Duodenal mucosa (tissue), 2 donors: Measurements from ENCODE around the gene UXT.

Experiments used
- H3K27ac ChIP-seq: one replicate; pipeline ENCODE4 v1.7.0; 2013; ENCODE audit warnings: low read depth, low read length
- H3K27me3 ChIP-seq, 2 donors: one replicate each; pipeline ENCODE4 v1.7.0; 2013; ENCODE audit warnings: low read length in 2 of 2, control low read depth in 1 of 2; ENCODE audit not compliant: insufficient read depth in 2 of 2, control insufficient read depth in 1 of 2
- H3K36me3 ChIP-seq, 2 donors: one replicate each; pipeline ENCODE4 v1.7.0; 2013; ENCODE audit warnings: low read length in 2 of 2, control low read depth in 1 of 2; ENCODE audit not compliant: insufficient read depth in 2 of 2, control insufficient read depth in 1 of 2
- H3K4me1 ChIP-seq, 2 donors: one replicate each; pipeline ENCODE4 v1.7.0; 2013; ENCODE audit warnings: low read length in 2 of 2, control low read depth in 1 of 2; ENCODE audit not compliant: insufficient read depth in 2 of 2, control insufficient read depth in 1 of 2
- H3K4me3 ChIP-seq, 2 donors: one replicate each; pipeline ENCODE4 v1.7.0; 2013; ENCODE audit warnings: low read length in 2 of 2, low read depth in 1 of 2
- H3K9ac ChIP-seq, 2 donors: one replicate each; pipeline ENCODE4 v1.7.0; 2013; ENCODE audit warnings: low read length in 2 of 2, low read depth in 1 of 2
- H3K9me3 ChIP-seq, 2 donors: one replicate each; pipeline ENCODE4 v1.7.0; 2013; ENCODE audit warnings: low read length in 2 of 2, control low read depth in 1 of 2; ENCODE audit not compliant: control insufficient read depth in 1 of 2

The UXT gene

DNA sequence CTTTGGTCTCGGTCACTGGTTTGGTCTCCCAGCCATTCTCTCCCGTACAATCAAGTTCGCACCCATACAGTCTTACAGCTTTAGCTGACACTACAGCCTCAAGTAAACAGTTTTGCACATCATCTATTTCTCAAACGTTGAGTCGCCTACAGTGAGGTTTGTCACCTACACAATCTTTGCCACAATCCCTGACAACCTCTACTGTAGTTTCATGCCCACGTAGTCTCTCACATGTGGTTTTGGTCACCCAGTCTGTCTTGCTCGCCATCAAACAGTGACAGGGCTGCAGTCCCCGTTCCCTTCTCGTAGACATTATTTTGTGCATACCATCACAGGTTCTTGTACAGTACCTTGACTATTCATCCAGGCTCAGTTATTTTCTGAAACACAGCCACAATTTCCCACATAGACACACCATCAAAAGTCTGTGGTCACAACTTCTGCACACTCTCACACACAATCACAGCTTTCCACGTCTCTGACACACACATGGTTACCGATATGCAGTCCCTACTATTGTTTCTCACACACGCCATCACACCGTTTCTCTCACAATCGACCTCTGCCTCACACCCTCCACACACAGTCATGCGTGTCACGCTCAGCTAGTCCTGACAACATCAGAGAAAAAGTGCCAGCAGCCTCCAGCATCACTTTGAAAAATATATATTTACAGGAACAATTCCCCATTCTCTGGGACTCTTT lies 24.0 kb downstream of the UXT start:
- Histone ChIP-seq H3K4me3 (no peak overlapping the region), H3K36me3 (peaks cover 12 to 41% of the 10 kb centered on the region in 2 donors), H3K27ac (no peak overlapping the region), H3K9ac (no peak overlapping the region), H3K4me1 (peaks cover 0 to 2% of the 10 kb centered on the region in 2 donors), H3K9me3 (no peaks in the 10 kb centered on the region), H3K27me3 (no peaks in the 10 kb centered on the region)

DNA sequence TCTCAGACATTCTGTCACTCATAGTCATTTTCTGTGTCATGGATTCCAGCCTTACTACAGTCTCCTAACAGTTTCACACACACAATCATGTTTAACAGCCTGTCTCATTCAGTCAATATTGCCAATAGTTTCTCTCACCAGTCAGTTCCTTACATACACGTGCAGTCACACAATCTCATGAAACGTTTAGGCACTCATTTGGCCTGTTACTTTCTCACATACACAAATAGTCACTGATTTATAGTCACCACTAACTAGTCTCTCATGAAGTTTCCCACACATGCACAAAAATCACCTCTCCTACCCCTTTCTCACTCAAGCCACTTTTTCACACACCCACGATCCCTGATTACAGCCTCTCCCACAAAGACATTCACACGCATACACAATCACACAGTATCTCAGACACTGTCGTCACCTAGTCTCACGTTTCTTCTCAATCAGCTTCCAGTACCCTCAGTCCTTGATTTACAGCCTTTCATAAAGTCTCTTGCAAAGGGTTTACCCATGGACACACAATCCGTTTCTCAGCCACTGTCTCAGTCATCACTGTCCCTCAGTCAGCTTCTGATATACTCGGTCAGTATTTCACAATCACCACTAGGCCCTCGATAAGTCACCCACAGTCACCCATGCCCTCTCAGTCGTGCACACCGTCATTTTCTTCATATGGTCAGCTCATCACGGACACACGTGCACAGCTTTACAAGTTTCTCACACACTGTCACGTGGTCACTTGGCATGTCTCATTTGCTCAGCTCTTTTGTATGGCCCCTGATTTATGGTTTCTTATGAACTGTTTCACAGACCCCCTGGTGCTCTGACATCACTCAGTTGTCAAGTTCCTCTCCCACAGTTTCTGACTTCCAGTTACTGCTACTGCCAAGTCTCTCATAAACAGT lies 25.0 kb downstream of the UXT start:
- Histone ChIP-seq H3K36me3 (peaks cover 8 to 33% of the 10 kb centered on the region in 2 donors), H3K27me3 (no peaks in the 10 kb centered on the region), H3K9me3 (no peaks in the 10 kb centered on the region), H3K9ac (no peak overlapping the region), H3K4me3 (no peak overlapping the region), H3K27ac (no peak overlapping the region), H3K4me1 (peaks cover 0 to 3% of the 10 kb centered on the region in 2 donors)

DNA sequence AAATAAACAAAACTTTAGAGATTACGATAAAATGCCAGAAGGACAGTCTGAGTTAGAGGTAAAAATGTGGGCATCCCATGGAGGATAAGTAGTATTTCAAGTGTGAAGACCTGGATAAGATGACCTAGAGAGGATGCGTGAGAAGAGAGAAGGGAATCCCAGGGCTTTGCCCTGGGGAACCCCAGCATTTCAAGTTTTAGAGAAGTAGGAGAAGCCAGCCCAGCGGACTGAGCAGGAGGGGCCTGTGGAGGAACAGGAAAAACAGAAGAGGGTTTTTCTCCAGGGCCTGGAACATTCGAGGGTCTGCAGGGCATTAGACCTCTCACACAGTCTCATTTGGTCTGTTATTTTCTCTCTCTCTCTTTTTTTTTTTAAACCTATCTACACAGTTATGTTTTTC lies 26.3 kb downstream of the UXT start:
- Histone ChIP-seq H3K9ac (no peak overlapping the region), H3K27me3 (no peaks in the 10 kb centered on the region), H3K4me1 (peaks cover 0 to 3% of the 10 kb centered on the region in 2 donors), H3K4me3 (no peak overlapping the region), H3K36me3 (peaks cover 0 to 22% of the 10 kb centered on the region in 2 donors), H3K9me3 (no peaks in the 10 kb centered on the region), H3K27ac (no peak overlapping the region)

DNA sequence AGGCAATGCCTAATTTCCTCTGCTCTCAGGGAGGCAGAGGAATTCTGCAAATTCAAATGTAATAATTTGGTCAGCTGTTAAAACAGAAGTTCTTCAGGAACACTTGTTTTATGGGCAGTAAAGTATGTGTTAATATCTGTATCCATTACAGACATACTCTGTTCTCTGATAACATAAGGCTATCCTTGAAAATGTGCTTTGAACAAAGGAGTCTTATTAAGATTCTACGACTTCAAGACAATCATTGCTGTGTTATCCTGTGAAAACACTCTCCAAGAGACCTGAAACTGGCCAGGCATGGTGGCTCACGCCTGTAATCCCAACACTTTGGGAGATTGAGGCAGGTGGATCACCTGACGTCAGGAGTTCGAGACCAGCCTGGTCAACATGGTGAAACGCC lies 27.3 kb downstream of the UXT start:
- Histone ChIP-seq H3K27me3 (no peaks in the 10 kb centered on the region), H3K27ac (no peak overlapping the region), H3K9me3 (no peaks in the 10 kb centered on the region), H3K4me1 (peaks cover 0 to 3% of the 10 kb centered on the region in 2 donors), H3K4me3 (no peak overlapping the region), H3K36me3 (peaks cover 0 to 19% of the 10 kb centered on the region in 2 donors), H3K9ac (no peak overlapping the region)

DNA sequence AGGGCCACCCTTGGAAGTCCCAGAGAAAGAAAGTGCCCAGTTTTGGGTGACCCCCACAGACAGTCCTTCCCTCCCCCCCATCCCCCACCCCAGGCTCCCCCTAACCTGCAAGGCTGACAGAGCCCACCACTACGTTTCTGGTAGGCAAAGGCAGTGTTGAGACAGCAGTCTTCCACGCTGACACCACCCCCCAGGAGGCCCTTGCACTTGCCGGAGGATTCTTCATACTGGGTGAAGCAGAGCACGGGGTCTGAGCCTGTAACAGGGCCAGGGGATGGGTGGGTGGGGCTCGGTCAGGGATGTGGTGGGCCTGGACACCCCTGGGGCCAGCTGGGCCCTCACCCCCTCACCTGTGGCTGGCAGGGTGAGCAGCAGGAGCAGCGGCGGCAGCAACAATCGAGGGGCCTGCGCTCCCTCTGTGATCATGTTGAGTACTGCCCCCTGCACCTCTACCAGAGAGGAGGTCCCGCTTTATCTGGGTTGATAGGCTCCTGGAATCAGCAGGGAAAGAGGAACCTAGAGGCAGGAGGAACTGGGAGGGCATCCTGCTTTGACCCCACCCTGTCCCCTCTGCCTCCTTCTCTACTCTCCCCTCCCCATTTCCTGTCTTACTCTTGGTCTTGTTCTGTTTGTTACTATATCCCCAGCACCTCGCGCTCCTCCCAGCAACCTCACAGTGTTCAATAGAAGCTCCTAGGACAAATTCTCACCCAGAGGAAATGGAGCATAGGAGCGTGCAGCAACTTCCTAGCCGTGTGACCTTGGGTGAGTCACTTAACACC lies 29.4 kb downstream of the UXT start, which contains the start of gene CFP:
TSS of gene CFP (minus strand) at position 512 of the 782 bp plus-strand sequence. CDS start at position 426, 86 bp downstream.
- peaks cover 0 to 6% of the 10 kb centered on the region in 2 donors for H3K36me3 ChIP-seq
- no peak within 1 kb of the TSS for H3K27ac ChIP-seq
- no peaks in the 10 kb centered on the region for H3K9me3 ChIP-seq
- no peak within 1 kb of the TSS for H3K9ac ChIP-seq
- H3K4me3 ChIP-seq: no peak within 1 kb of the TSS
- H3K27me3 ChIP-seq: no peaks in the 10 kb centered on the region
- H3K4me1 ChIP-seq: peaks cover 0 to 3% of the 10 kb centered on the region in 2 donors

DNA sequence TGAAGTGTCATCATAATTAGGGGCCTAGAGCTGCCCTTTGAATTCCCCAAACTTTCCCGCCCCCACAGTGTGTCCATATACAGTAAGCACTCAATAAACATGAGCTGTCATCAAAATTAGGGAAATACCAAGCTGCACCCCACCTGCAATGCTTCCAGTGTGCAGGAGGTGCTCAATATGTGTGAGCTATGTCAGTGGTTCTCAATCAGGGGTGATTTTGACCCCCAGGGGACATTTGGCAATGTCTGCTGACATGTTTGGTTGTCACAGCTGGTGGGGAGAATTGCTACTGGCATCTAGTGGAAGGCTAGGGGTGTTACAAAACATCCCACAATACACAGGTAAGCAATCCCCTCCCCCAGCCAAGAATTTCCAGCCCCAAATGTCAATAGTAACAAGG lies 30.0 kb downstream of the UXT start:
- Histone ChIP-seq H3K27ac (no peak overlapping the region), H3K36me3 (peaks cover 0 to under 1% of the 10 kb centered on the region in 2 donors), H3K27me3 (peaks cover 0 to 2% of the 10 kb centered on the region in 2 donors), H3K4me1 (peaks cover 0 to 3% of the 10 kb centered on the region in 2 donors), H3K9ac (no peak overlapping the region), H3K4me3 (no peak overlapping the region), H3K9me3 (no peaks in the 10 kb centered on the region)

DNA sequence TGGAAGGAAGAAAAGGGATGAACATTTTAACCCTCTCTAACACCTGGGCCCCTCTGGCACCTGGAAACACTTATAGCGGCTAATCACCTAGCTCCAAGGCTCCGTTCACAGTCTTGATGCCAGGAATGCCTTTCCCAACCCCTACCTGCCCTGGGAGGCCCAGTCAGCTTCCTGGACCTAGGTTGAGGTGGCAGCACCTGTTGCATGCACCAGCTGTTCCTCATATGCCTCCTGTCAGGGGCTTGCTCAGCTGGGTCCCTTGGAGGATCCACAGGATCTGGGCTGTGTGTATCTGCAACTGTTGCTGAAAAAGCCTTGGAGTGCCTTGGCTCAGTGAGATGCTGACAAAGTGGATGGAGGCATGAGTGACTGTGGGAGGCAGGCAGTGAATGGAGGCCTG lies 33.6 kb downstream of the UXT start:
- Histone ChIP-seq H3K4me1 (peaks cover 0 to 3% of the 10 kb centered on the region in 2 donors), H3K27ac (no peak overlapping the region), H3K9me3 (no peaks in the 10 kb centered on the region), H3K9ac (no peak overlapping the region), H3K27me3 (peaks cover 0 to 5% of the 10 kb centered on the region in 2 donors), H3K4me3 (no peak overlapping the region), H3K36me3 (no peaks in the 10 kb centered on the region)

DNA sequence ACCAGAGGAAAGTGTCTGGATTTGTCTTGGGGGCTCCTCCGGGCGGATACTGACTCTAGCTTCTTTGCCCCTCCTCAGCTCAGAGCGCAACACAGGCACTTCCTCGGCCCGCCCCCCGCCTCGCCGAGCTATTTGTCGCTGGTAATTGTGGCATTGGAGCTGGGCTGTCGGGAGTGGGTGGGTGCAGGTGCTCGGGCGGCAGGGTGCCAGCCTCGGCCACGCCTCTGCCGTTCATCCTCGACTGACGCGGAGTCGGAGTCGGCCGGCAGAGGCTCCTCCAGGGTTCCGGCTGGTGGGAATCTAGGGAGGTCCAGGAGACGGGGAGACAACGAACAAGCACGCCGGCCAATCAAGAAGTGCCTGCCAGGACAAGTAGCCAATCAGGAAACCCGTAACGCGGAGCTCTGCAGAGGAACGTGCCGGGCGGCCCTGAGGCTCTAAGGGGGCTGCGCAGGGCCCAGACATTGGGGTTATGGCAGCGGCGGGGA lies 35.4 kb downstream of the UXT start:
- Histone ChIP-seq H3K27ac (no peak overlapping the region), H3K27me3 (peaks cover 0 to 5% of the 10 kb centered on the region in 2 donors), H3K4me1 (no peaks in the 10 kb centered on the region), H3K9ac (no peak overlapping the region), H3K36me3 (no peaks in the 10 kb centered on the region), H3K4me3 (peak overlapping the region; percentile 35 to 43), H3K9me3 (no peaks in the 10 kb centered on the region)

DNA sequence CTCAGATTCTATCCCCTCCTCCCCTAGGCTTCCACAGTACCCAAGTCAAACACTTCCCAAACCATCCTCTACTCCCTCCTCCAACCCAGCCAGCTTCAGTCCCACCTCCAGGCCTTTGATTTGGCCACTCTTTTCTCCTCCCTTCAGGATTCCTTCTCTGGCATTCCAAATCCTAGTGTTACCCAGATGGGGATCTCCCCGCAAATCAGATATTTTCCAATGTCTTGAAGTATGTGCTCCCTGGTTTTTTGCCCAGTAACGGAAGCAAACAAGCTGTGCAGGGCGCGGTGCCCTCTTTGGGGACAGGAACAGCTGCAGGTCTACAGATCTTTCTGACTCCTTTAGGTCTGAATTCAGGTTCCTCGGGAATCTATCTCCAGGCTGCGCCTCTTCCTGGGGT lies 37.1 kb downstream of the UXT start:
- Histone ChIP-seq H3K27ac (no peak overlapping the region), H3K9ac (no peak overlapping the region), H3K27me3 (peaks cover 0 to 5% of the 10 kb centered on the region in 2 donors), H3K36me3 (no peaks in the 10 kb centered on the region), H3K9me3 (no peaks in the 10 kb centered on the region), H3K4me3 (no peak overlapping the region), H3K4me1 (no peaks in the 10 kb centered on the region)
